ENCODE results near the gene BNIPL. TPM values are rescaled to one million over a fixed set of nuclear protein-coding genes. Genes with fewer than 3 reads are reported as not detected.

Gene BNIPL
- total RNA-seq, 1 donor from 2014 or later: 1.4 TPM

GRCh38 chr1:151085953-151086559, 49.7 kb downstream of the BNIPL start:
- H3K4me1 Mint-ChIP-seq (ENCODE audit: low read depth, unreplicated experiment): no peaks in the 10 kb centered on the region
- no peaks in the 10 kb centered on the region for H3K36me3 Mint-ChIP-seq (ENCODE audit: unreplicated experiment)
- H3K9me3 Mint-ChIP-seq (ENCODE audit: unreplicated experiment): no peaks in the 10 kb centered on the region
- no peak for TF ChIP-seq CTCF (IDR thresholded peaks at IDR 0.05; ENCODE audit: partially characterized antibody, unreplicated experiment)
- H3K27ac Mint-ChIP-seq (ENCODE audit: unreplicated experiment): no peak overlapping the region
- H3K4me3 Mint-ChIP-seq (ENCODE audit: unreplicated experiment): no peak overlapping the region
- DNase-seq: no peak
- no peaks in the 10 kb centered on the region for H3K27me3 Mint-ChIP-seq (ENCODE audit: unreplicated experiment)

Other genes with a start within 250 kb of the BNIPL start
- 8.8 TPM for gene CTSK, start 228.3 kb upstream of the BNIPL start, total RNA-seq (ENCODE audit: unreplicated experiment)
- 39.1 TPM for gene ARNT, start 160.0 kb upstream of the BNIPL start, total RNA-seq (ENCODE audit: unreplicated experiment)
- not detected for gene CTXND2, start 149.4 kb upstream of the BNIPL start, total RNA-seq (ENCODE audit: unreplicated experiment)
- 57.0 TPM for gene SETDB1, start 110.2 kb upstream of the BNIPL start, total RNA-seq (ENCODE audit: unreplicated experiment)
- 94.2 TPM for gene CERS2, start 61.8 kb upstream of the BNIPL start, total RNA-seq (ENCODE audit: unreplicated experiment)
- gene ANXA9, start 54.3 kb upstream of the BNIPL start, total RNA-seq (ENCODE audit: unreplicated experiment): not detected
- 26.2 TPM for gene MINDY1, start 29.7 kb upstream of the BNIPL start, total RNA-seq (ENCODE audit: unreplicated experiment)
- gene PRUNE1, start 28.1 kb upstream of the BNIPL start, total RNA-seq (ENCODE audit: unreplicated experiment): 14.9 TPM
- 1.8 TPM for gene C1orf56, start 11.2 kb downstream of the BNIPL start, total RNA-seq (ENCODE audit: unreplicated experiment)
- gene CDC42SE1, start 23.0 kb downstream of the BNIPL start, total RNA-seq (ENCODE audit: unreplicated experiment): 127 TPM
- 504 TPM for gene MLLT11, start 23.8 kb downstream of the BNIPL start, total RNA-seq (ENCODE audit: unreplicated experiment)
- 5.4 TPM for gene GABPB2, start 34.2 kb downstream of the BNIPL start, total RNA-seq (ENCODE audit: unreplicated experiment)
- gene SEMA6C, start 110.0 kb downstream of the BNIPL start, total RNA-seq (ENCODE audit: unreplicated experiment): 119 TPM
- gene TNFAIP8L2, start 120.1 kb downstream of the BNIPL start, total RNA-seq (ENCODE audit: unreplicated experiment): not detected
- gene LYSMD1, start 129.3 kb downstream of the BNIPL start, total RNA-seq (ENCODE audit: unreplicated experiment): 21.9 TPM
- gene SCNM1, start 129.6 kb downstream of the BNIPL start, total RNA-seq (ENCODE audit: unreplicated experiment): 44.2 TPM
- 0.76 TPM for gene TMOD4, start 139.4 kb downstream of the BNIPL start, total RNA-seq (ENCODE audit: unreplicated experiment)
- 125 TPM for gene VPS72, start 153.6 kb downstream of the BNIPL start, total RNA-seq (ENCODE audit: unreplicated experiment)
- gene PIP5K1A, start 162.0 kb downstream of the BNIPL start, total RNA-seq (ENCODE audit: unreplicated experiment): 79.4 TPM
- 250 TPM for gene PSMD4, start 218.1 kb downstream of the BNIPL start, total RNA-seq (ENCODE audit: unreplicated experiment)
- gene ZNF687, start 245.7 kb downstream of the BNIPL start, total RNA-seq (ENCODE audit: unreplicated experiment): 34.4 TPM